CD14-positive monocyte (primary cell): ENCODE data around the gene HNRNPC. TPM values are rescaled to one million over a fixed set of nuclear protein-coding genes. Genes with fewer than 3 reads are reported as not detected.

Experiments
- DNase-seq, 3 donors: peaks; one replicate each; pipeline ENCODE4 v3.0.0-alpha.2; 2011 to 2022
- H2AFZ ChIP-seq: 2 replicates; pipeline ENCODE4 v1.6.0; 2012; ENCODE audit warnings: mild to moderate bottlenecking, low read depth, low read length, inconsistent platforms; ENCODE audit not compliant: insufficient read depth, poor library complexity, severe bottlenecking
- H3K27ac ChIP-seq, 2 donors: 1 replicate in 1 of 2; 2 replicates in 1 of 2; pipeline ENCODE4 v1.5.1; 2012 to 2013; ENCODE audit warnings: low read length in 2 of 2, control low read depth in 1 of 2, inconsistent platforms in 1 of 2, low read depth in 1 of 2, mild to moderate bottlenecking in 1 of 2
- H3K27me3 ChIP-seq, 2 donors: one replicate each; pipeline versions ENCODE4 v1.6.0 to v1.6.1; 2011 to 2013; ENCODE audit warnings: low read length in 2 of 2; ENCODE audit not compliant: control insufficient read depth in 2 of 2, insufficient read depth in 2 of 2
- H3K36me3 ChIP-seq, 2 donors: replicated peaks in 1 of 2; 1 replicate in 1 of 2; 2 replicates in 1 of 2; pipeline versions ENCODE4 v1.5.1 to v1.6.1; 2012 to 2013; ENCODE audit warnings: low read length in 2 of 2, control low read depth in 1 of 2, inconsistent platforms in 1 of 2, mild to moderate bottlenecking in 1 of 2; ENCODE audit not compliant: insufficient read depth in 2 of 2, control insufficient read depth in 1 of 2
- H3K4me1 ChIP-seq, 2 donors: 1 replicate in 1 of 2; 2 replicates in 1 of 2; pipeline versions ENCODE4 v1.5.1 to v1.6.1; 2012 to 2013; ENCODE audit warnings: low read length in 2 of 2, control low read depth in 1 of 2, inconsistent platforms in 1 of 2, mild to moderate bottlenecking in 1 of 2, moderate library complexity in 1 of 2; ENCODE audit not compliant: insufficient read depth in 2 of 2, control insufficient read depth in 1 of 2
- H3K4me2 ChIP-seq: replicated peaks from 2 replicates; pipeline ENCODE3; 2012; ENCODE audit warnings: low read length, moderate library complexity, mild to moderate bottlenecking; ENCODE audit not compliant: poor library complexity, severe bottlenecking; ENCODE audit errors: extremely low read depth
- H3K4me3 ChIP-seq, 3 experiments: fragments of 200-600 bp in 1 of 3; sonication (generic) in 1 of 3; replicated peaks in 1 of 3; 1 replicate in 2 of 3; 2 replicates in 1 of 3; pipeline ENCODE4 v1.5.1; 2011 to 2013; ENCODE audit warnings: low read length in 3 of 3, mild to moderate bottlenecking in 3 of 3, control low read depth in 2 of 3, low read depth in 2 of 3, inconsistent platforms in 1 of 3, moderate library complexity in 1 of 3
- H3K79me2 ChIP-seq: 2 replicates; pipeline ENCODE4 v1.6.0; 2012; ENCODE audit warnings: mild to moderate bottlenecking, control low read depth, inconsistent platforms, low read length, moderate library complexity; ENCODE audit not compliant: insufficient read depth
- H3K9ac ChIP-seq: 2 replicates; pipeline ENCODE4 v1.6.0; 2017; ENCODE audit warnings: low read length, mild to moderate bottlenecking; ENCODE audit not compliant: insufficient read depth, poor library complexity, severe bottlenecking
- H3K9me3 ChIP-seq, 2 donors: replicated peaks in 1 of 2; 1 replicate in 1 of 2; 2 replicates in 1 of 2; pipeline versions ENCODE4 v1.5.1 to v1.6.1; 2012 to 2013; ENCODE audit warnings: low read length in 2 of 2, control low read depth in 1 of 2; ENCODE audit not compliant: control insufficient read depth in 1 of 2, insufficient read depth in 1 of 2
- H4K20me1 ChIP-seq: 2 replicates; pipeline ENCODE4 v1.6.0; 2012; ENCODE audit warnings: mild to moderate bottlenecking, low read length, control low read depth, moderate library complexity; ENCODE audit not compliant: insufficient read depth
- H3K27ac Mint-ChIP-seq, 7 donors: one replicate each; pipeline ENCODE4 v1.8.0; 2020; ENCODE audit warnings: mild to moderate bottlenecking in 7 of 7, mixed read lengths in 7 of 7, moderate library complexity in 6 of 7, inconsistent platforms in 2 of 7
- H3K27me3 Mint-ChIP-seq, 3 donors: one replicate each; pipeline ENCODE4 v1.8.0; 2021 to 2022; ENCODE audit warnings: low read depth in 3 of 3, mild to moderate bottlenecking in 3 of 3, mixed read lengths in 3 of 3, moderate library complexity in 3 of 3, inconsistent platforms in 1 of 3
- H3K36me3 Mint-ChIP-seq, 2 donors: one replicate each; pipeline ENCODE4 v1.8.0; 2020; ENCODE audit warnings: mixed read lengths in 2 of 2, inconsistent platforms in 1 of 2, mild to moderate bottlenecking in 1 of 2
- H3K4me1 Mint-ChIP-seq: one replicate; pipeline ENCODE4 v1.8.0; 2020; ENCODE audit warnings: mild to moderate bottlenecking, mixed read lengths
- H3K4me3 Mint-ChIP-seq, 2 donors: one replicate each; pipeline ENCODE4 v1.8.0; 2020; ENCODE audit warnings: mild to moderate bottlenecking in 2 of 2, mixed read lengths in 2 of 2, moderate library complexity in 1 of 2
- H3K9me3 Mint-ChIP-seq, 7 donors: one replicate each; pipeline ENCODE4 v1.8.0; 2020 to 2022; ENCODE audit warnings: mixed read lengths in 7 of 7, mild to moderate bottlenecking in 6 of 7, moderate library complexity in 6 of 7, inconsistent platforms in 2 of 7
- CTCF ChIP-seq: fragments of 200-600 bp; IDR thresholded peaks from one replicate; pipeline ENCODE4 v1.8.0; 2022; ENCODE audit warnings: antibody characterized with exemption, mild to moderate bottlenecking
- WGBS: methylation state at CpG from one replicate; pipeline ENCODE4 v1.1.5; 2013; ENCODE audit warnings: missing lambda C conversion rate; ENCODE audit not compliant: insufficient coverage; 5-methylcytosine and 5-hydroxymethylcytosine counted together
- intact Hi-C, 2 donors: fragments of 100-400 bp; cut with micrococcal nuclease; formaldehyde crosslinking; loops; one replicate each; pipeline versions ENCODE4 v1.15.0 to v1.15.1; 2023
- polyA plus RNA-seq, 3 donors: library from polyadenylated mRNA; depleted of rRNA in 1 of 3; unstranded in 2 of 3; stranded (reverse) in 1 of 3; fragments of 300-500 nt in 2 of 3; fragments of >200 nt in 1 of 3; fragmentation: Illumina TruSeq in 2 of 3; gene quantifications; 1 replicate in 2 of 3; 2 replicates in 1 of 3; pipeline ENCODE4 v1.2.3, GENCODE V29; 2012 to 2021

HNRNPC gene
- polyA plus RNA-seq, 3 donors, result 391 to 609 (median 580) TPM

GRCh38 chr14:21191261-21191808, 77.9 kb downstream of the HNRNPC start:
- Mint-ChIP-seq H3K27me3 (peaks cover 1 to 4% (median 3%) of the 10 kb centered on the region in 3 donors), H3K27ac (peak overlapping the region in 1 of 7 donors; percentile 31), H3K9me3 (peaks cover 0 to 4% (median 0%) of the 10 kb centered on the region in 7 donors), H3K4me3 (peak overlapping the region; percentile 53 to 81), H3K36me3 (no peaks in the 10 kb centered on the region), H3K4me1 (peaks cover 17% of the 10 kb centered on the region)
- 89% methylated on average over 3 of the region's 7 CpGs for WGBS
- peaks cover 0 to 2% of the 10 kb centered on the region in 2 donors for H3K27me3 ChIP-seq
- intact Hi-C loops, result no loop called here
- H4K20me1 ChIP-seq, result no peaks in the 10 kb centered on the region
- H3K36me3 ChIP-seq, result no peaks in the 10 kb centered on the region
- no peaks in the 10 kb centered on the region for H3K9me3 ChIP-seq
- H3K27ac ChIP-seq, result no peak overlapping the region
- no peaks in the 10 kb centered on the region for H3K79me2 ChIP-seq
- peak overlapping the region; percentile 89 for H2AFZ ChIP-seq
- DNase-seq, result no peak
- peaks cover 7 to 13% of the 10 kb centered on the region in 2 donors for H3K4me1 ChIP-seq
- no peak for TF ChIP-seq CTCF
- H3K4me3 ChIP-seq, result peak overlapping the region in 1 of 3 experiments; percentile 69
- peak overlapping the region; percentile 85 for H3K4me2 ChIP-seq
- no peak overlapping the region for H3K9ac ChIP-seq

GRCh38 chr14:21185491-21185890, 83.8 kb downstream of the HNRNPC start:
- Histone ChIP-seq H3K36me3 (no peaks in the 10 kb centered on the region), H3K9ac (no peak overlapping the region), H3K9me3 (no peaks in the 10 kb centered on the region), H3K4me3 (no peak overlapping the region), H3K27ac (no peak overlapping the region), H3K4me1 (no peaks in the 10 kb centered on the region), H3K4me2 (no peak overlapping the region), H2AFZ (no peak overlapping the region), H3K79me2 (no peaks in the 10 kb centered on the region), H4K20me1 (no peaks in the 10 kb centered on the region), H3K27me3 (no peaks in the 10 kb centered on the region)
- Mint-ChIP-seq H3K36me3 (no peaks in the 10 kb centered on the region), H3K4me1 (peaks cover 2% of the 10 kb centered on the region), H3K27me3 (peaks cover 0 to 1% (median 0%) of the 10 kb centered on the region in 3 donors), H3K4me3 (no peak overlapping the region), H3K9me3 (peaks cover 2 to 13% (median 8%) of the 10 kb centered on the region in 7 donors), H3K27ac (peak overlapping the region in 1 of 7 donors; percentile 52)
- 50% methylated on average over 2 of the region's 5 CpGs for WGBS
- no peak for DNase-seq
- intact Hi-C loops, result no loop called here
- TF ChIP-seq CTCF, result no peak
